WTC11 (cell line): Measurements from ENCODE around the gene KLK13. TPM values are rescaled to one million over a fixed set of nuclear protein-coding genes. Genes with fewer than 3 reads are reported as not detected.

Experiments
- ATAC-seq: fragments of 200-7000 bp; cut with Tn5 transposase; 2 replicates; pipeline ENCODE4 v1.10.0; 2021; ENCODE audit warnings: mild to moderate bottlenecking, moderate library complexity
- CTCF ChIA-PET: fragments of 300-600 bp; sonication (Branson Sonifier 250); formaldehyde crosslinking; loops from one replicate; lab custom pipeline; 2021; ENCODE audit warnings: antibody characterized with exemption; lab: Charles Lee
- POLR2A ChIA-PET: fragments of 350-600 bp; sonication (Branson Sonifier 250); formaldehyde crosslinking; loops from one replicate; lab custom pipeline; 2021; ENCODE audit warnings: antibody characterized with exemption; lab: Charles Lee
- DNase-seq: peaks from one replicate; pipeline ENCODE4 v3.0.0; 2021; ENCODE audit warnings: low spot score
- H3K27ac Mint-ChIP-seq: 2 replicates; pipeline ENCODE4 v1.8.0; 2021; ENCODE audit warnings: mixed read lengths
- H3K27me3 Mint-ChIP-seq: 2 replicates; pipeline ENCODE4 v1.8.0; 2021; ENCODE audit warnings: low read depth, mild to moderate bottlenecking, moderate library complexity, mixed read lengths
- H3K36me3 Mint-ChIP-seq: 2 replicates; pipeline ENCODE4 v1.8.0; 2021; ENCODE audit warnings: mixed read lengths
- H3K4me1 Mint-ChIP-seq: 2 replicates; pipeline ENCODE4 v1.8.0; 2022; ENCODE audit warnings: mixed read lengths
- H3K4me3 Mint-ChIP-seq: 2 replicates; pipeline ENCODE4 v1.8.0; 2021; ENCODE audit warnings: mild to moderate bottlenecking, moderate library complexity, mixed read lengths
- H3K9me3 Mint-ChIP-seq: 2 replicates; pipeline ENCODE4 v1.8.0; 2021; ENCODE audit warnings: mixed read lengths
- CREM ChIP-seq: sonication (generic); formaldehyde crosslinking; IDR thresholded peaks from 2 replicates; pipeline ENCODE4 v1.8.1; 2022; ENCODE audit warnings: mild to moderate bottlenecking, missing genetic modification reagents, moderate library complexity
- FOXP1 ChIP-seq: sonication (generic); formaldehyde crosslinking; IDR thresholded peaks from 2 replicates; pipeline ENCODE4 v1.8.0; 2022; ENCODE audit warnings: missing genetic modification reagents, mild to moderate bottlenecking, moderate library complexity, borderline replicate concordance
- GRHL2 ChIP-seq: fragments of 250-450 bp; sonication (Bioruptor Pico); IDR thresholded peaks from 2 replicates; pipeline ENCODE4 v1.8.0; 2022; ENCODE audit warnings: mild to moderate bottlenecking, moderate library complexity; ENCODE audit not compliant: insufficient replicate concordance, severe bottlenecking
- JUN ChIP-seq: sonication (generic); formaldehyde crosslinking; IDR thresholded peaks from 2 replicates; pipeline ENCODE4 v1.8.0; 2023; ENCODE audit warnings: mild to moderate bottlenecking, missing genetic modification reagents
- NR1H2 ChIP-seq: sonication (generic); formaldehyde crosslinking; IDR thresholded peaks from 2 replicates; pipeline ENCODE4 v1.9.0; 2021; ENCODE audit warnings: mild to moderate bottlenecking, moderate library complexity, missing genetic modification reagents
- OVOL2 ChIP-seq: fragments of 250-450 bp; sonication (Bioruptor Pico); IDR thresholded peaks from 2 replicates; pipeline ENCODE4 v1.9.0; 2021; ENCODE audit warnings: mild to moderate bottlenecking, borderline replicate concordance
- RORB ChIP-seq: fragments of 250-450 bp; sonication (Bioruptor Pico); IDR thresholded peaks from 2 replicates; pipeline ENCODE4 v1.9.0; 2021; ENCODE audit warnings: mild to moderate bottlenecking
- SMAD3 ChIP-seq: sonication (generic); formaldehyde crosslinking; IDR thresholded peaks from 2 replicates; pipeline ENCODE4 v1.8.0; 2022; ENCODE audit warnings: missing genetic modification reagents, mild to moderate bottlenecking, borderline replicate concordance
- SMAD4 ChIP-seq: sonication (generic); formaldehyde crosslinking; IDR thresholded peaks from 2 replicates; pipeline ENCODE4 v1.8.0; 2022; ENCODE audit warnings: mild to moderate bottlenecking, missing genetic modification reagents
- ZNF317 ChIP-seq: sonication (generic); formaldehyde crosslinking; IDR thresholded peaks from 2 replicates; pipeline ENCODE4 v1.8.1; 2023; ENCODE audit warnings: low read depth, mild to moderate bottlenecking, moderate library complexity, missing genetic modification reagents, borderline replicate concordance
- total RNA-seq: library from RNA; stranded (reverse); gene quantifications from 3 replicates; pipeline ENCODE4 v1.2.3, GENCODE V29; 2021
- TF ChIP-seq, protein P1 (sequence below): sonication (generic); formaldehyde crosslinking; IDR thresholded peaks from 2 replicates; pipeline ENCODE4 v1.8.0; 2023; ENCODE audit warnings: missing genetic modification reagents, mild to moderate bottlenecking, borderline replicate concordance
- TF ChIP-seq, protein P2 (sequence below): fragments of 200-600 bp; IDR thresholded peaks from 2 replicates; pipeline ENCODE4 v1.8.0; 2022; ENCODE audit warnings: antibody characterized with exemption
- TF ChIP-seq, protein P3 (sequence below): sonication (generic); formaldehyde crosslinking; IDR thresholded peaks from 2 replicates; pipeline ENCODE4 v1.8.1; 2022; ENCODE audit warnings: missing genetic modification reagents, borderline replicate concordance
- TF ChIP-seq, protein P4 (sequence below): sonication (generic); formaldehyde crosslinking; IDR thresholded peaks from 2 replicates; pipeline ENCODE4 v1.8.1; 2022; ENCODE audit warnings: low read depth, mild to moderate bottlenecking, moderate library complexity, missing genetic modification reagents, borderline replicate concordance
- TF ChIP-seq, protein P5 (sequence below): sonication (generic); formaldehyde crosslinking; IDR thresholded peaks from 2 replicates; pipeline ENCODE4 v1.8.0; 2022; ENCODE audit warnings: mild to moderate bottlenecking, missing genetic modification reagents
- TF ChIP-seq, protein P6 (sequence below): fragments of 250-450 bp; sonication (Bioruptor Pico); IDR thresholded peaks from 2 replicates; pipeline ENCODE4 v1.9.0; 2021; ENCODE audit warnings: mild to moderate bottlenecking, borderline replicate concordance
- TF ChIP-seq, protein P7 (sequence below): fragments of 250-450 bp; sonication (Bioruptor Pico); IDR thresholded peaks from 2 replicates; pipeline ENCODE4 v2.1.2; 2022; ENCODE audit warnings: mild to moderate bottlenecking, moderate library complexity
- TF ChIP-seq, protein P8 (sequence below): fragments of 250-450 bp; sonication (Bioruptor Pico); IDR thresholded peaks from 2 replicates; pipeline ENCODE4 v1.8.0; 2021; ENCODE audit warnings: mild to moderate bottlenecking

KLK13 gene
- total RNA-seq, 1 experiment from 2014 or later, result 3.1 TPM

DNA sequence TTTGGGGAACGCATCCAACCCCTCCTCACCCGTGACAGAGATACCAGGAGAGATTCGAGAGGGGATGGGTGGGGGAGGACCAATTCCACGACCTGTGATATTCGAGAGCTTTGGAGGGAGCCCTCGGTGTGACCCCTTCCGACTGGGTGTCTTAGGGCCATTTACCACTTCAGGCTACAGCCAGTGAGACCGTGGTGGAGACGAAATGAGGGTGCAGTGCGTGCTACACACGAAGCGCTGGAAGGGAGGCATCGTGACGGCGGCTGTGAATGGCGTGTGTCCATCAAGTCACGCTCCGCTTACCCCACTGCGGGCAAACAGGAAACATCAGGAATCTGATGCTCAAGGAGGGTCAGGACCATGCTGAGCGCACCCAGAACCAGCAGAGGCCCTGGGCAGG lies 32.9 kb upstream of the KLK13 start:
- Mint-ChIP-seq H3K27ac (no peak overlapping the region), H3K9me3 (no peaks in the 10 kb centered on the region), H3K4me3 (no peak overlapping the region), H3K4me1 (peaks cover 13% of the 10 kb centered on the region), H3K27me3 (no peaks in the 10 kb centered on the region), H3K36me3 (peaks cover 6% of the 10 kb centered on the region; the same call in 1 of the 2 replicates)
- DNase-seq (no peak), ATAC-seq (no peak)
- POLR2A ChIA-PET, result no interaction called here
- CTCF ChIA-PET, result no interaction called here
- TF ChIP-seq ZNF317 (CRISPR knock-in tag), result no peak
- TF ChIP-seq, protein P1, sequence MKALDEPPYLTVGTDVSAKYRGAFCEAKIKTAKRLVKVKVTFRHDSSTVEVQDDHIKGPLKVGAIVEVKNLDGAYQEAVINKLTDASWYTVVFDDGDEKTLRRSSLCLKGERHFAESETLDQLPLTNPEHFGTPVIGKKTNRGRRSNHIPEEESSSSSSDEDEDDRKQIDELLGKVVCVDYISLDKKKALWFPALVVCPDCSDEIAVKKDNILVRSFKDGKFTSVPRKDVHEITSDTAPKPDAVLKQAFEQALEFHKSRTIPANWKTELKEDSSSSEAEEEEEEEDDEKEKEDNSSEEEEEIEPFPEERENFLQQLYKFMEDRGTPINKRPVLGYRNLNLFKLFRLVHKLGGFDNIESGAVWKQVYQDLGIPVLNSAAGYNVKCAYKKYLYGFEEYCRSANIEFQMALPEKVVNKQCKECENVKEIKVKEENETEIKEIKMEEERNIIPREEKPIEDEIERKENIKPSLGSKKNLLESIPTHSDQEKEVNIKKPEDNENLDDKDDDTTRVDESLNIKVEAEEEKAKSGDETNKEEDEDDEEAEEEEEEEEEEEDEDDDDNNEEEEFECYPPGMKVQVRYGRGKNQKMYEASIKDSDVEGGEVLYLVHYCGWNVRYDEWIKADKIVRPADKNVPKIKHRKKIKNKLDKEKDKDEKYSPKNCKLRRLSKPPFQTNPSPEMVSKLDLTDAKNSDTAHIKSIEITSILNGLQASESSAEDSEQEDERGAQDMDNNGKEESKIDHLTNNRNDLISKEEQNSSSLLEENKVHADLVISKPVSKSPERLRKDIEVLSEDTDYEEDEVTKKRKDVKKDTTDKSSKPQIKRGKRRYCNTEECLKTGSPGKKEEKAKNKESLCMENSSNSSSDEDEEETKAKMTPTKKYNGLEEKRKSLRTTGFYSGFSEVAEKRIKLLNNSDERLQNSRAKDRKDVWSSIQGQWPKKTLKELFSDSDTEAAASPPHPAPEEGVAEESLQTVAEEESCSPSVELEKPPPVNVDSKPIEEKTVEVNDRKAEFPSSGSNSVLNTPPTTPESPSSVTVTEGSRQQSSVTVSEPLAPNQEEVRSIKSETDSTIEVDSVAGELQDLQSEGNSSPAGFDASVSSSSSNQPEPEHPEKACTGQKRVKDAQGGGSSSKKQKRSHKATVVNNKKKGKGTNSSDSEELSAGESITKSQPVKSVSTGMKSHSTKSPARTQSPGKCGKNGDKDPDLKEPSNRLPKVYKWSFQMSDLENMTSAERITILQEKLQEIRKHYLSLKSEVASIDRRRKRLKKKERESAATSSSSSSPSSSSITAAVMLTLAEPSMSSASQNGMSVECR (CRISPR knock-in tag), result no peak
- no peak for TF ChIP-seq SMAD4 (CRISPR knock-in tag)
- no peak for TF ChIP-seq GRHL2 (CRISPR knock-in tag)
- TF ChIP-seq JUN, result no peak
- no peak for TF ChIP-seq CREM
- TF ChIP-seq, protein P2, sequence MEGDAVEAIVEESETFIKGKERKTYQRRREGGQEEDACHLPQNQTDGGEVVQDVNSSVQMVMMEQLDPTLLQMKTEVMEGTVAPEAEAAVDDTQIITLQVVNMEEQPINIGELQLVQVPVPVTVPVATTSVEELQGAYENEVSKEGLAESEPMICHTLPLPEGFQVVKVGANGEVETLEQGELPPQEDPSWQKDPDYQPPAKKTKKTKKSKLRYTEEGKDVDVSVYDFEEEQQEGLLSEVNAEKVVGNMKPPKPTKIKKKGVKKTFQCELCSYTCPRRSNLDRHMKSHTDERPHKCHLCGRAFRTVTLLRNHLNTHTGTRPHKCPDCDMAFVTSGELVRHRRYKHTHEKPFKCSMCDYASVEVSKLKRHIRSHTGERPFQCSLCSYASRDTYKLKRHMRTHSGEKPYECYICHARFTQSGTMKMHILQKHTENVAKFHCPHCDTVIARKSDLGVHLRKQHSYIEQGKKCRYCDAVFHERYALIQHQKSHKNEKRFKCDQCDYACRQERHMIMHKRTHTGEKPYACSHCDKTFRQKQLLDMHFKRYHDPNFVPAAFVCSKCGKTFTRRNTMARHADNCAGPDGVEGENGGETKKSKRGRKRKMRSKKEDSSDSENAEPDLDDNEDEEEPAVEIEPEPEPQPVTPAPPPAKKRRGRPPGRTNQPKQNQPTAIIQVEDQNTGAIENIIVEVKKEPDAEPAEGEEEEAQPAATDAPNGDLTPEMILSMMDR, result no peak
- TF ChIP-seq, protein P3, sequence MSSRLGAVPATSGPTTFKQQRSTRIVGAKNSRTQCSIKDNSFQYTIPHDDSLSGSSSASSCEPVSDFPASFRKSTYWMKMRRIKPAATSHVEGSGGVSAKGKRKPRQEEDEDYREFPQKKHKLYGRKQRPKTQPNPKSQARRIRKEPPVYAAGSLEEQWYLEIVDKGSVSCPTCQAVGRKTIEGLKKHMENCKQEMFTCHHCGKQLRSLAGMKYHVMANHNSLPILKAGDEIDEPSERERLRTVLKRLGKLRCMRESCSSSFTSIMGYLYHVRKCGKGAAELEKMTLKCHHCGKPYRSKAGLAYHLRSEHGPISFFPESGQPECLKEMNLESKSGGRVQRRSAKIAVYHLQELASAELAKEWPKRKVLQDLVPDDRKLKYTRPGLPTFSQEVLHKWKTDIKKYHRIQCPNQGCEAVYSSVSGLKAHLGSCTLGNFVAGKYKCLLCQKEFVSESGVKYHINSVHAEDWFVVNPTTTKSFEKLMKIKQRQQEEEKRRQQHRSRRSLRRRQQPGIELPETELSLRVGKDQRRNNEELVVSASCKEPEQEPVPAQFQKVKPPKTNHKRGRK, result no peak
- TF ChIP-seq, protein P4, sequence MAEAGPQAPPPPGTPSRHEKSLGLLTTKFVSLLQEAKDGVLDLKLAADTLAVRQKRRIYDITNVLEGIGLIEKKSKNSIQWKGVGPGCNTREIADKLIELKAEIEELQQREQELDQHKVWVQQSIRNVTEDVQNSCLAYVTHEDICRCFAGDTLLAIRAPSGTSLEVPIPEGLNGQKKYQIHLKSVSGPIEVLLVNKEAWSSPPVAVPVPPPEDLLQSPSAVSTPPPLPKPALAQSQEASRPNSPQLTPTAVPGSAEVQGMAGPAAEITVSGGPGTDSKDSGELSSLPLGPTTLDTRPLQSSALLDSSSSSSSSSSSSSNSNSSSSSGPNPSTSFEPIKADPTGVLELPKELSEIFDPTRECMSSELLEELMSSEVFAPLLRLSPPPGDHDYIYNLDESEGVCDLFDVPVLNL (CRISPR knock-in tag), result no peak
- TF ChIP-seq RORB (CRISPR knock-in tag), result no peak
- no peak for TF ChIP-seq NR1H2
- TF ChIP-seq, protein P5, sequence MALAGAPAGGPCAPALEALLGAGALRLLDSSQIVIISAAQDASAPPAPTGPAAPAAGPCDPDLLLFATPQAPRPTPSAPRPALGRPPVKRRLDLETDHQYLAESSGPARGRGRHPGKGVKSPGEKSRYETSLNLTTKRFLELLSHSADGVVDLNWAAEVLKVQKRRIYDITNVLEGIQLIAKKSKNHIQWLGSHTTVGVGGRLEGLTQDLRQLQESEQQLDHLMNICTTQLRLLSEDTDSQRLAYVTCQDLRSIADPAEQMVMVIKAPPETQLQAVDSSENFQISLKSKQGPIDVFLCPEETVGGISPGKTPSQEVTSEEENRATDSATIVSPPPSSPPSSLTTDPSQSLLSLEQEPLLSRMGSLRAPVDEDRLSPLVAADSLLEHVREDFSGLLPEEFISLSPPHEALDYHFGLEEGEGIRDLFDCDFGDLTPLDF (CRISPR knock-in tag), result no peak
- TF ChIP-seq OVOL2 (CRISPR knock-in tag), result no peak
- TF ChIP-seq SMAD3 (CRISPR knock-in tag), result no peak
- no peak for TF ChIP-seq FOXP1 (CRISPR knock-in tag)
- TF ChIP-seq, protein P6, sequence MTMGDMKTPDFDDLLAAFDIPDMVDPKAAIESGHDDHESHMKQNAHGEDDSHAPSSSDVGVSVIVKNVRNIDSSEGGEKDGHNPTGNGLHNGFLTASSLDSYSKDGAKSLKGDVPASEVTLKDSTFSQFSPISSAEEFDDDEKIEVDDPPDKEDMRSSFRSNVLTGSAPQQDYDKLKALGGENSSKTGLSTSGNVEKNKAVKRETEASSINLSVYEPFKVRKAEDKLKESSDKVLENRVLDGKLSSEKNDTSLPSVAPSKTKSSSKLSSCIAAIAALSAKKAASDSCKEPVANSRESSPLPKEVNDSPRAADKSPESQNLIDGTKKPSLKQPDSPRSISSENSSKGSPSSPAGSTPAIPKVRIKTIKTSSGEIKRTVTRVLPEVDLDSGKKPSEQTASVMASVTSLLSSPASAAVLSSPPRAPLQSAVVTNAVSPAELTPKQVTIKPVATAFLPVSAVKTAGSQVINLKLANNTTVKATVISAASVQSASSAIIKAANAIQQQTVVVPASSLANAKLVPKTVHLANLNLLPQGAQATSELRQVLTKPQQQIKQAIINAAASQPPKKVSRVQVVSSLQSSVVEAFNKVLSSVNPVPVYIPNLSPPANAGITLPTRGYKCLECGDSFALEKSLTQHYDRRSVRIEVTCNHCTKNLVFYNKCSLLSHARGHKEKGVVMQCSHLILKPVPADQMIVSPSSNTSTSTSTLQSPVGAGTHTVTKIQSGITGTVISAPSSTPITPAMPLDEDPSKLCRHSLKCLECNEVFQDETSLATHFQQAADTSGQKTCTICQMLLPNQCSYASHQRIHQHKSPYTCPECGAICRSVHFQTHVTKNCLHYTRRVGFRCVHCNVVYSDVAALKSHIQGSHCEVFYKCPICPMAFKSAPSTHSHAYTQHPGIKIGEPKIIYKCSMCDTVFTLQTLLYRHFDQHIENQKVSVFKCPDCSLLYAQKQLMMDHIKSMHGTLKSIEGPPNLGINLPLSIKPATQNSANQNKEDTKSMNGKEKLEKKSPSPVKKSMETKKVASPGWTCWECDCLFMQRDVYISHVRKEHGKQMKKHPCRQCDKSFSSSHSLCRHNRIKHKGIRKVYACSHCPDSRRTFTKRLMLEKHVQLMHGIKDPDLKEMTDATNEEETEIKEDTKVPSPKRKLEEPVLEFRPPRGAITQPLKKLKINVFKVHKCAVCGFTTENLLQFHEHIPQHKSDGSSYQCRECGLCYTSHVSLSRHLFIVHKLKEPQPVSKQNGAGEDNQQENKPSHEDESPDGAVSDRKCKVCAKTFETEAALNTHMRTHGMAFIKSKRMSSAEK, result no peak
- TF ChIP-seq, protein P7, sequence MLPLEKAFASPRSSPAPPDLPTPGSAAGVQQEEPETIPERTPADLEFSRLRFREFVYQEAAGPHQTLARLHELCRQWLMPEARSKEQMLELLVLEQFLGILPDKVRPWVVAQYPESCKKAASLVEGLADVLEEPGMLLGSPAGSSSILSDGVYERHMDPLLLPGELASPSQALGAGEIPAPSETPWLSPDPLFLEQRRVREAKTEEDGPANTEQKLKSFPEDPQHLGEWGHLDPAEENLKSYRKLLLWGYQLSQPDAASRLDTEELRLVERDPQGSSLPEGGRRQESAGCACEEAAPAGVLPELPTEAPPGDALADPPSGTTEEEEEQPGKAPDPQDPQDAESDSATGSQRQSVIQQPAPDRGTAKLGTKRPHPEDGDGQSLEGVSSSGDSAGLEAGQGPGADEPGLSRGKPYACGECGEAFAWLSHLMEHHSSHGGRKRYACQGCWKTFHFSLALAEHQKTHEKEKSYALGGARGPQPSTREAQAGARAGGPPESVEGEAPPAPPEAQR, result no peak
- TF ChIP-seq, protein P8, sequence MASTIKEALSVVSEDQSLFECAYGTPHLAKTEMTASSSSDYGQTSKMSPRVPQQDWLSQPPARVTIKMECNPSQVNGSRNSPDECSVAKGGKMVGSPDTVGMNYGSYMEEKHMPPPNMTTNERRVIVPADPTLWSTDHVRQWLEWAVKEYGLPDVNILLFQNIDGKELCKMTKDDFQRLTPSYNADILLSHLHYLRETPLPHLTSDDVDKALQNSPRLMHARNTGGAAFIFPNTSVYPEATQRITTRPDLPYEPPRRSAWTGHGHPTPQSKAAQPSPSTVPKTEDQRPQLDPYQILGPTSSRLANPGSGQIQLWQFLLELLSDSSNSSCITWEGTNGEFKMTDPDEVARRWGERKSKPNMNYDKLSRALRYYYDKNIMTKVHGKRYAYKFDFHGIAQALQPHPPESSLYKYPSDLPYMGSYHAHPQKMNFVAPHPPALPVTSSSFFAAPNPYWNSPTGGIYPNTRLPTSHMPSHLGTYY (CRISPR knock-in tag), result no peak
